ENCODE results near the gene COL3A1. TPM values are rescaled to one million over a fixed set of nuclear protein-coding genes. Genes with fewer than 3 reads are reported as not detected.

The COL3A1 gene
- 1,756 TPM for total RNA-seq

DNA sequence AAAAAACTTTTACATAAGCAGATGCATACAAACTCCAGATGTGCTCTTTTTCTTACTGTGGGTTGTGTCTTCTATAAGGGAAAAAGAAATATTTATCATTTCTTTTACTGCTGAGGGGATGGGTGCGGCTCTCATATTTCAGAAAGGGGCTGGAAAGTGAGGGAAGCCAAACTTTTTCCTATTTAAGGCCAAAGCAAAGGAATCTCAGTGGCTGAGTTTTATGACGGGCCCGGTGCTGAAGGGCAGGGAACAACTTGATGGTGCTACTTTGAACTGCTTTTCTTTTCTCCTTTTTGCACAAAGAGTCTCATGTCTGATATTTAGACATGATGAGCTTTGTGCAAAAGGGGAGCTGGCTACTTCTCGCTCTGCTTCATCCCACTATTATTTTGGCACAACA is at the start of gene COL3A1:
TSS of gene COL3A1 (plus strand) at position 210 of the 400 bp plus-strand sequence. CDS start at position 327, 117 bp downstream.

Small RNA genes lying within 50 kb of the gene (small RNA-seq; reads per million reads assigned to genes)
- 0.16 reads per million for gene MIR1245A (ENCODE audit: low replicate concordance)

Other genes with a start within 250 kb of the COL3A1 start
- gene COL5A2, start 205.4 kb downstream of the COL3A1 start, total RNA-seq = 147 TPM

All from metanephros (tissue), 2 donors.